OCI-LY7 (cell line): ENCODE measurements around the gene PSTPIP2. TPM values are rescaled to one million over a fixed set of nuclear protein-coding genes. Genes with fewer than 3 reads are reported as not detected.
"Not testable (repeated sequence)": the region's sequence is repeated elsewhere in the genome, so short reads cannot be mapped to it uniquely, and the experiment has no call there.

Experiments
- BruUV-seq: library from RNA; stranded (reverse); fragments of 400-500 nt; replicated peaks from 2 replicates; lab custom pipeline; 2021; lab: Mats Ljungman, UMichigan
- CTCF ChIA-PET: fragments of 300-600 bp; sonication (Branson Sonifier 250); formaldehyde crosslinking; loops from one replicate; lab custom pipeline; 2022; ENCODE audit warnings: antibody characterized with exemption; ENCODE audit not compliant: unreplicated experiment; lab: Charles Lee
- POLR2A ChIA-PET: fragments of 300-600 bp; sonication (Branson Sonifier 250); formaldehyde crosslinking; loops from one replicate; lab custom pipeline; 2022; ENCODE audit warnings: antibody characterized with exemption; lab: Charles Lee
- DNase-seq: peaks from one replicate; pipeline ENCODE4 v3.0.0-alpha.2; 2015; ENCODE audit warnings: low spot score
- H2AFZ ChIP-seq: fragments of 200-600 bp; sonication (generic), shearing (Covaris generic); 2 replicates; pipeline ENCODE4 v1.6.1; 2014; ENCODE audit warnings: mild to moderate bottlenecking, antibody characterized with exemption, low read length, moderate library complexity
- H3K27ac ChIP-seq: fragments of 200-600 bp; sonication (generic); 2 replicates; pipeline ENCODE4 v1.5.1; 2014; ENCODE audit warnings: mixed run types, low read depth, mild to moderate bottlenecking, moderate library complexity, low read length, inconsistent platforms; ENCODE audit not compliant: poor library complexity, severe bottlenecking
- H3K36me3 ChIP-seq: fragments of 200-600 bp; sonication (generic); 2 replicates; pipeline ENCODE4 v1.6.1; 2014; ENCODE audit warnings: mild to moderate bottlenecking, antibody characterized with exemption, low read length, moderate library complexity, mixed read lengths; ENCODE audit not compliant: insufficient read depth
- H3K4me1 ChIP-seq: fragments of 200-600 bp; sonication (generic); 2 replicates; pipeline ENCODE4 v1.5.1; 2014; ENCODE audit warnings: mild to moderate bottlenecking, low read length; ENCODE audit not compliant: insufficient read depth, poor library complexity, severe bottlenecking
- H3K4me2 ChIP-seq: fragments of 200-600 bp; sonication (generic); 2 replicates; pipeline ENCODE4 v1.6.1; 2014; ENCODE audit warnings: mild to moderate bottlenecking, low read length
- H3K4me3 ChIP-seq: fragments of 200-600 bp; sonication (generic); 2 replicates; pipeline ENCODE4 v1.5.1; 2014; ENCODE audit warnings: mild to moderate bottlenecking, low read depth, low read length; ENCODE audit not compliant: poor library complexity, severe bottlenecking
- H3K79me2 ChIP-seq: fragments of 200-600 bp; sonication (generic); 2 replicates; pipeline ENCODE4 v1.6.1; 2016; ENCODE audit warnings: low read depth, mild to moderate bottlenecking, low read length, moderate library complexity, mixed read lengths; ENCODE audit not compliant: insufficient read depth
- H3K9me2 ChIP-seq: fragments of 200-600 bp; sonication (generic); 2 replicates; pipeline ENCODE4 v1.6.1; 2016; ENCODE audit warnings: mild to moderate bottlenecking, low read length, mixed read lengths; ENCODE audit not compliant: insufficient read depth
- H3K9me3 ChIP-seq: fragments of 200-600 bp; sonication (generic); 2 replicates; pipeline ENCODE4 v1.6.1; 2014; ENCODE audit warnings: mild to moderate bottlenecking, mixed run types, low read length, mixed read lengths
- H4K20me1 ChIP-seq: fragments of 200-600 bp; sonication (generic); 2 replicates; pipeline ENCODE4 v1.6.1; 2014; ENCODE audit warnings: mild to moderate bottlenecking, antibody characterized with exemption, low read length, moderate library complexity, mixed read lengths; ENCODE audit not compliant: insufficient read depth
- EZH2phosphoT487 ChIP-seq: fragments of 200-600 bp; sonication (generic); IDR thresholded peaks from 2 replicates; pipeline ENCODE4 v1.6.1; 2018; ENCODE audit warnings: low read depth, borderline replicate concordance, mild to moderate bottlenecking, mixed run types, antibody characterized with exemption, low read length, moderate library complexity, mixed read lengths
- intact Hi-C: fragments of 100-400 bp; cut with micrococcal nuclease; formaldehyde crosslinking; loops from one replicate; pipeline ENCODE4 v1.10.0; 2022; ENCODE audit not compliant: unreplicated experiment
- total RNA-seq, 2 experiments: library from RNA; depleted of rRNA in 1 of 2; stranded (reverse); fragments of >200 nt in 1 of 2; shearing (Covaris generic) in 1 of 2; gene quantifications; 2 replicates each; pipeline ENCODE4 v1.2.3, GENCODE V29; 2014 to 2022
- TF ChIP-seq, protein P1 (sequence below): fragments of 200-600 bp; sonication (generic); conservative IDR thresholded peaks from 2 replicates; pipeline ENCODE4 v1.5.1; 2014; ENCODE audit warnings: mild to moderate bottlenecking, antibody characterized with exemption, low read length, moderate library complexity, mixed read lengths

Gene PSTPIP2
- total RNA-seq, 2 experiments from 2014 or later: not detected

DNA sequence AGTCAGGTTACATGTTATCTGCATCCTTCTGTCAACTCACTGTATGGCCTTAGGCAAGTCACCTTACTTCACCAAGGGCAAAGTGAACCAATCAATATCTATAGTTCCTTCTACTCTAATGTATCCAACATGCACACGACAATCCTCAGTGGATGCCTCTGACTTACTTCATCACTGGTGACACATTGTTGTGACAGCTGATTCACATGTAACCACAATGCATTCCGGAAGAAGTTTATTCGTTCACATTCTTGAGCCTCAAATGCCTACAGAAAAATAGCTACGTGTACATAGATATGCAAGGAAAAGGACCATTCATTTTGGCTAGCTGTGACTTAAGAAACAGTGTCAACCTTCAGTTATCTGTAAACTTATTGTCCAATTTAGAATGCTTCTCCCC lies 78.6 kb downstream of the PSTPIP2 start:
- Histone ChIP-seq H3K27ac (no peak overlapping the region), H3K4me3 (no peak overlapping the region), H3K9me2 (no peaks in the 10 kb centered on the region), H3K9me3 (no peaks in the 10 kb centered on the region), H3K4me2 (no peak overlapping the region), H3K36me3 (no peaks in the 10 kb centered on the region), H3K79me2 (no peaks in the 10 kb centered on the region), H3K4me1 (no peaks in the 10 kb centered on the region), H2AFZ (no peak overlapping the region), H4K20me1 (no peaks in the 10 kb centered on the region)
- BruUV-seq: no TSS peak
- intact Hi-C loops: no loop called here
- POLR2A ChIA-PET: no interaction called here
- DNase-seq: no peak
- TF ChIP-seq, protein P1, sequence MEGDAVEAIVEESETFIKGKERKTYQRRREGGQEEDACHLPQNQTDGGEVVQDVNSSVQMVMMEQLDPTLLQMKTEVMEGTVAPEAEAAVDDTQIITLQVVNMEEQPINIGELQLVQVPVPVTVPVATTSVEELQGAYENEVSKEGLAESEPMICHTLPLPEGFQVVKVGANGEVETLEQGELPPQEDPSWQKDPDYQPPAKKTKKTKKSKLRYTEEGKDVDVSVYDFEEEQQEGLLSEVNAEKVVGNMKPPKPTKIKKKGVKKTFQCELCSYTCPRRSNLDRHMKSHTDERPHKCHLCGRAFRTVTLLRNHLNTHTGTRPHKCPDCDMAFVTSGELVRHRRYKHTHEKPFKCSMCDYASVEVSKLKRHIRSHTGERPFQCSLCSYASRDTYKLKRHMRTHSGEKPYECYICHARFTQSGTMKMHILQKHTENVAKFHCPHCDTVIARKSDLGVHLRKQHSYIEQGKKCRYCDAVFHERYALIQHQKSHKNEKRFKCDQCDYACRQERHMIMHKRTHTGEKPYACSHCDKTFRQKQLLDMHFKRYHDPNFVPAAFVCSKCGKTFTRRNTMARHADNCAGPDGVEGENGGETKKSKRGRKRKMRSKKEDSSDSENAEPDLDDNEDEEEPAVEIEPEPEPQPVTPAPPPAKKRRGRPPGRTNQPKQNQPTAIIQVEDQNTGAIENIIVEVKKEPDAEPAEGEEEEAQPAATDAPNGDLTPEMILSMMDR: no peak
- TF ChIP-seq EZH2phosphoT487: no peak
- CTCF ChIA-PET: interaction anchor here (0.6 kb wide), 1 partner anchor 1404 kb away, joined by 3 read pairs; no protein-coding TSS in a partner anchor

DNA sequence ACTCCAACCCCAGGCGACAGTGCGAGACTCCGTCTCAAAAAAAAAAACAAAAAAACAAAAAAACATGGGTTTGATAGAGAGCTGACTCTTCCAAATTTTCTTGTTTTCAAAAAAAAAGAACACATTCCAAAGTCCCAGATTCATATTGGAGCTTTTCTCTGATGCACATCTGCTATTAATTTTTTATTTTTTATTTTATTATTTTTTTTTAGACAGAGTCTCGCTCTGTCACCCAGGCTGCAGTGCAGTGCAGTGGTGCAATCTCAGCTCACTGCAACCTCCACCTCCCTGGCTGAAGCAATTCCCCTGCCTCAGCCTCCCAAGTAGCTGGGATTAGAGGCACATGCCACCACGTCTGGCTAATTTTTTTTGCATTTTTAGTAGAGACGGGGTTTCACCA lies 79.5 kb downstream of the PSTPIP2 start:
- CTCF ChIA-PET: not testable (repeated sequence)

DNA sequence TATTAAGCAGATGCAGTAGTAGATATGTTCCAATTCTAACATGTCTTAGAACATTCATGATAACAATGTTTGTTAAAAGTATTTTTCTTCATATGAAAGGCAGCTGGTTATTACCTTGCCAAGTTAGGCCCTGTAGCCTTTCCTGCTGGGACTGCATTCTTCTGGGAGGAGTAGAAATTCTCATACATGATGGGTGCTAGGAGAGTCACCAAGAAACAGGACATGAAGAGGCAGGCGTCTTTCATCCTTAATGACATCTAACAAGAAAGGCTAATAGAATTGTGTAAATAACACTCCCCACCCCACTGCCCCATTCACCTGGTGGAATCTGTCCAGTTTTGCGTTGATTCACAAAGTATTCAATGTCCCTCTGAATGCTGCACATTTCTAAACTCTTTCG lies 80.3 kb downstream of the PSTPIP2 start:
- Histone ChIP-seq H3K4me2 (no peak overlapping the region), H3K36me3 (no peaks in the 10 kb centered on the region), H4K20me1 (no peaks in the 10 kb centered on the region), H2AFZ (no peak overlapping the region), H3K9me2 (no peaks in the 10 kb centered on the region), H3K9me3 (no peaks in the 10 kb centered on the region), H3K4me3 (no peak overlapping the region), H3K4me1 (no peaks in the 10 kb centered on the region), H3K79me2 (no peaks in the 10 kb centered on the region), H3K27ac (no peak overlapping the region)
- DNase-seq: no peak
- intact Hi-C loops: no loop called here
- CTCF ChIA-PET: no interaction called here
- no TSS peak for BruUV-seq
- POLR2A ChIA-PET: interaction anchor here (0.6 kb wide), 1 partner anchor 117 kb away, joined by 4 read pairs; no protein-coding TSS in a partner anchor
- TF ChIP-seq, protein P1: no peak
- TF ChIP-seq EZH2phosphoT487: no peak

More for the DNA sequence above, 79.5 kb downstream of the PSTPIP2 start:
- H3K4me2 ChIP-seq, BruUV-seq, H3K27ac ChIP-seq, H3K9me2 ChIP-seq, H2AFZ ChIP-seq, H4K20me1 ChIP-seq, H3K9me3 ChIP-seq, H3K79me2 ChIP-seq, intact Hi-C loops, H3K4me1 ChIP-seq, H3K36me3 ChIP-seq, DNase-seq, H3K4me3 ChIP-seq: not testable (repeated sequence)
- POLR2A ChIA-PET: interaction anchor here (0.6 kb wide), 1 partner anchor 117 kb away, joined by 4 read pairs; no protein-coding TSS in a partner anchor
